ENCODE data around the gene NFASC.

The NFASC gene

DNA sequence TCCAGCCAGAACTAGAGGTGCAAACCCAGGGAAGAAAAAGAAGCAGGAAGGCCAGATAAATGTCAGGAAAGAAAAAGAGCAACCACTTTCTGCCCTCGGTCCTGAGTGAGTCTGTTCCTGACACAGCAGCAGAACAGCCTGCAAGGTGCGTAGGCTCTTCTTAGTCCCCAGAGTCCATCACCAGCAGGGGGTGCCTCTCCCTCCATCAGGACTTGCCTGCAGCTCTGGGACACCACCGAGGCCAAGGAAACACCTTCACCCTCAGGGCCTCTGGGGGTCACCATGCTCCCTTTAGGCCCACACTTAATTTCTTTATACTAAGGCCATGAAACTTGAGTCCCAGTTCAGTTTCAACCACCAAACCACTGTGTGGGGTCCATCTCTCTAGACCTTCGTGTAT is 43.7 kb upstream of the NFASC start:
- Histone ChIP-seq H3K4me3 (ENCODE audit: low read depth, low read length) (no peak overlapping the region), H3K36me3 (ENCODE audit: control insufficient read depth in 2 of 2, insufficient read depth in 1 of 2, low read length in 2 of 2) (no peaks in the 10 kb centered on the region), H3K4me1 (ENCODE audit: control insufficient read depth, insufficient read depth, low read length) (no peaks in the 10 kb centered on the region), H3K9me3 (ENCODE audit: control insufficient read depth, insufficient read depth, low read depth, low read length) (no peaks in the 10 kb centered on the region), H3K27ac (ENCODE audit: extremely low read depth, low read depth, low read length) (no peak overlapping the region)
- ChIA-PET POLR2A (no interaction called here), CTCF (interaction anchor here (0.8 to 15.4 kb wide), 3 partner anchors 17 to 115 kb away, joined by 4 to 181 read pairs (median 9); no protein-coding TSS in a partner anchor)
- TF ChIP-seq, protein P1, sequence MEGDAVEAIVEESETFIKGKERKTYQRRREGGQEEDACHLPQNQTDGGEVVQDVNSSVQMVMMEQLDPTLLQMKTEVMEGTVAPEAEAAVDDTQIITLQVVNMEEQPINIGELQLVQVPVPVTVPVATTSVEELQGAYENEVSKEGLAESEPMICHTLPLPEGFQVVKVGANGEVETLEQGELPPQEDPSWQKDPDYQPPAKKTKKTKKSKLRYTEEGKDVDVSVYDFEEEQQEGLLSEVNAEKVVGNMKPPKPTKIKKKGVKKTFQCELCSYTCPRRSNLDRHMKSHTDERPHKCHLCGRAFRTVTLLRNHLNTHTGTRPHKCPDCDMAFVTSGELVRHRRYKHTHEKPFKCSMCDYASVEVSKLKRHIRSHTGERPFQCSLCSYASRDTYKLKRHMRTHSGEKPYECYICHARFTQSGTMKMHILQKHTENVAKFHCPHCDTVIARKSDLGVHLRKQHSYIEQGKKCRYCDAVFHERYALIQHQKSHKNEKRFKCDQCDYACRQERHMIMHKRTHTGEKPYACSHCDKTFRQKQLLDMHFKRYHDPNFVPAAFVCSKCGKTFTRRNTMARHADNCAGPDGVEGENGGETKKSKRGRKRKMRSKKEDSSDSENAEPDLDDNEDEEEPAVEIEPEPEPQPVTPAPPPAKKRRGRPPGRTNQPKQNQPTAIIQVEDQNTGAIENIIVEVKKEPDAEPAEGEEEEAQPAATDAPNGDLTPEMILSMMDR (tag by site-specific recombination; IDR thresholded peaks at IDR 0.05): peak; percentile 54; the same call in 1 of the 2 replicates
- TF ChIP-seq MZF1 (tag by site-specific recombination; IDR thresholded peaks at IDR 0.05; ENCODE audit: borderline replicate concordance) (no peak), ZNF514 (tag by site-specific recombination; IDR thresholded peaks at IDR 0.05) (no peak), ZNF114 (tag by site-specific recombination; IDR thresholded peaks at IDR 0.05) (no peak), ZNF561 (tag by site-specific recombination; IDR thresholded peaks at IDR 0.05; ENCODE audit: borderline replicate concordance) (no peak), ZNF571 (tag by site-specific recombination; IDR thresholded peaks at IDR 0.05) (no peak), ZNF366 (tag by site-specific recombination; conservative IDR thresholded peaks at IDR 0.05) (no peak)
- TF ChIP-seq, protein P2, sequence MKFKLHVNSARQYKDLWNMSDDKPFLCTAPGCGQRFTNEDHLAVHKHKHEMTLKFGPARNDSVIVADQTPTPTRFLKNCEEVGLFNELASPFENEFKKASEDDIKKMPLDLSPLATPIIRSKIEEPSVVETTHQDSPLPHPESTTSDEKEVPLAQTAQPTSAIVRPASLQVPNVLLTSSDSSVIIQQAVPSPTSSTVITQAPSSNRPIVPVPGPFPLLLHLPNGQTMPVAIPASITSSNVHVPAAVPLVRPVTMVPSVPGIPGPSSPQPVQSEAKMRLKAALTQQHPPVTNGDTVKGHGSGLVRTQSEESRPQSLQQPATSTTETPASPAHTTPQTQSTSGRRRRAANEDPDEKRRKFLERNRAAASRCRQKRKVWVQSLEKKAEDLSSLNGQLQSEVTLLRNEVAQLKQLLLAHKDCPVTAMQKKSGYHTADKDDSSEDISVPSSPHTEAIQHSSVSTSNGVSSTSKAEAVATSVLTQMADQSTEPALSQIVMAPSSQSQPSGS (tag by site-specific recombination; IDR thresholded peaks at IDR 0.05; ENCODE audit: low read depth): no peak

DNA sequence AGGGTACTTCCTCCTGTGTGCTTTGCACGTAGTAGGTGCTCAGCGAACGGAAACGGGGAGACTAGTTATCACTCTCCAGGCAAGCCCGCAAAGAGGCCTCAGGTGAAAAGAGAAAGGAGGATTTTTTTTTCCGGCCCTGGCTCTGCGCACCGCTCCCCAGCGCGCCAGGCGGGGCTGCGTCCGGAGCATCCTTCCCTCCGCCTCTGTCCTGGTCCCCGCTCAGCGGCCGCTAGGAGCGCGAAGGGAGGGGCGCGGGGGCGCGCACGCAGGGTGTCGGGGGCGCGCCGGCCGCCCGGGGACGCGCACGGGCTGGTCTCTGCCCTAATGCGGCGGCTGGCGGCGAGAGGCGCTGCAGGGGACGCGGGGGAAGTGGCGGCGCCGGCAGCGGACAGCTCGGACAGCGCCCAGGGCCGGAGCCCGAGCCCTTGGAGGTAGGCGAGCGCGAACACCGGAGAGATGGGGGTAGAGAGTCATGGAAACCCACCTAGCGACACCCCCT is 42.3 kb upstream of the NFASC start:
- H3K4me3 ChIP-seq (ENCODE audit: low read depth, low read length): peak overlapping the region; percentile 41
- H3K4me1 ChIP-seq (ENCODE audit: control insufficient read depth, insufficient read depth, low read length): no peaks in the 10 kb centered on the region
- H3K27ac ChIP-seq (ENCODE audit: extremely low read depth, low read depth, low read length): no peak overlapping the region
- ChIA-PET CTCF (interaction anchor here (1.2 to 15.4 kb wide), 5 partner anchors 10 to 148 kb away, joined by 3 to 181 read pairs (median 3); no protein-coding TSS in a partner anchor), POLR2A (no interaction called here)
- no peaks in the 10 kb centered on the region for H3K36me3 ChIP-seq (ENCODE audit: control insufficient read depth in 2 of 2, insufficient read depth in 1 of 2, low read length in 2 of 2)
- H3K9me3 ChIP-seq (ENCODE audit: control insufficient read depth, insufficient read depth, low read depth, low read length): no peaks in the 10 kb centered on the region
- TF ChIP-seq ZNF529 (tag by site-specific recombination; IDR thresholded peaks at IDR 0.05; ENCODE audit: insufficient replicate concordance): no peak
- TF ChIP-seq SETDB1 (IDR thresholded peaks at IDR 0.05; ENCODE audit: insufficient read length, low read length): no peak
- TF ChIP-seq, protein P3, sequence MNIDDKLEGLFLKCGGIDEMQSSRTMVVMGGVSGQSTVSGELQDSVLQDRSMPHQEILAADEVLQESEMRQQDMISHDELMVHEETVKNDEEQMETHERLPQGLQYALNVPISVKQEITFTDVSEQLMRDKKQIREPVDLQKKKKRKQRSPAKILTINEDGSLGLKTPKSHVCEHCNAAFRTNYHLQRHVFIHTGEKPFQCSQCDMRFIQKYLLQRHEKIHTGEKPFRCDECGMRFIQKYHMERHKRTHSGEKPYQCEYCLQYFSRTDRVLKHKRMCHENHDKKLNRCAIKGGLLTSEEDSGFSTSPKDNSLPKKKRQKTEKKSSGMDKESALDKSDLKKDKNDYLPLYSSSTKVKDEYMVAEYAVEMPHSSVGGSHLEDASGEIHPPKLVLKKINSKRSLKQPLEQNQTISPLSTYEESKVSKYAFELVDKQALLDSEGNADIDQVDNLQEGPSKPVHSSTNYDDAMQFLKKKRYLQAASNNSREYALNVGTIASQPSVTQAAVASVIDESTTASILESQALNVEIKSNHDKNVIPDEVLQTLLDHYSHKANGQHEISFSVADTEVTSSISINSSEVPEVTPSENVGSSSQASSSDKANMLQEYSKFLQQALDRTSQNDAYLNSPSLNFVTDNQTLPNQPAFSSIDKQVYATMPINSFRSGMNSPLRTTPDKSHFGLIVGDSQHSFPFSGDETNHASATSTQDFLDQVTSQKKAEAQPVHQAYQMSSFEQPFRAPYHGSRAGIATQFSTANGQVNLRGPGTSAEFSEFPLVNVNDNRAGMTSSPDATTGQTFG (tag by site-specific recombination; IDR thresholded peaks at IDR 0.05; ENCODE audit: borderline replicate concordance): no peak
- TF ChIP-seq, protein P4, sequence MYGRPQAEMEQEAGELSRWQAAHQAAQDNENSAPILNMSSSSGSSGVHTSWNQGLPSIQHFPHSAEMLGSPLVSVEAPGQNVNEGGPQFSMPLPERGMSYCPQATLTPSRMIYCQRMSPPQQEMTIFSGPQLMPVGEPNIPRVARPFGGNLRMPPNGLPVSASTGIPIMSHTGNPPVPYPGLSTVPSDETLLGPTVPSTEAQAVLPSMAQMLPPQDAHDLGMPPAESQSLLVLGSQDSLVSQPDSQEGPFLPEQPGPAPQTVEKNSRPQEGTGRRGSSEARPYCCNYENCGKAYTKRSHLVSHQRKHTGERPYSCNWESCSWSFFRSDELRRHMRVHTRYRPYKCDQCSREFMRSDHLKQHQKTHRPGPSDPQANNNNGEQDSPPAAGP (tag by site-specific recombination; IDR thresholded peaks at IDR 0.05): no peak
- no peak for TF ChIP-seq YY1 (tag by site-specific recombination; IDR thresholded peaks at IDR 0.05)
- TF ChIP-seq, protein P5, sequence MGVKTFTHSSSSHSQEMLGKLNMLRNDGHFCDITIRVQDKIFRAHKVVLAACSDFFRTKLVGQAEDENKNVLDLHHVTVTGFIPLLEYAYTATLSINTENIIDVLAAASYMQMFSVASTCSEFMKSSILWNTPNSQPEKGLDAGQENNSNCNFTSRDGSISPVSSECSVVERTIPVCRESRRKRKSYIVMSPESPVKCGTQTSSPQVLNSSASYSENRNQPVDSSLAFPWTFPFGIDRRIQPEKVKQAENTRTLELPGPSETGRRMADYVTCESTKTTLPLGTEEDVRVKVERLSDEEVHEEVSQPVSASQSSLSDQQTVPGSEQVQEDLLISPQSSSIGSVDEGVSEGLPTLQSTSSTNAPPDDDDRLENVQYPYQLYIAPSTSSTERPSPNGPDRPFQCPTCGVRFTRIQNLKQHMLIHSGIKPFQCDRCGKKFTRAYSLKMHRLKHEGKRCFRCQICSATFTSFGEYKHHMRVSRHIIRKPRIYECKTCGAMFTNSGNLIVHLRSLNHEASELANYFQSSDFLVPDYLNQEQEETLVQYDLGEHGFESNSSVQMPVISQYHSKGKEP (tag by site-specific recombination; IDR thresholded peaks at IDR 0.05): no peak
- TF ChIP-seq ZNF585B (tag by site-specific recombination; IDR thresholded peaks at IDR 0.05): no peak
- TF ChIP-seq ZNF433 (tag by site-specific recombination; IDR thresholded peaks at IDR 0.05; ENCODE audit: low read depth): no peak
- TF ChIP-seq, protein P6, sequence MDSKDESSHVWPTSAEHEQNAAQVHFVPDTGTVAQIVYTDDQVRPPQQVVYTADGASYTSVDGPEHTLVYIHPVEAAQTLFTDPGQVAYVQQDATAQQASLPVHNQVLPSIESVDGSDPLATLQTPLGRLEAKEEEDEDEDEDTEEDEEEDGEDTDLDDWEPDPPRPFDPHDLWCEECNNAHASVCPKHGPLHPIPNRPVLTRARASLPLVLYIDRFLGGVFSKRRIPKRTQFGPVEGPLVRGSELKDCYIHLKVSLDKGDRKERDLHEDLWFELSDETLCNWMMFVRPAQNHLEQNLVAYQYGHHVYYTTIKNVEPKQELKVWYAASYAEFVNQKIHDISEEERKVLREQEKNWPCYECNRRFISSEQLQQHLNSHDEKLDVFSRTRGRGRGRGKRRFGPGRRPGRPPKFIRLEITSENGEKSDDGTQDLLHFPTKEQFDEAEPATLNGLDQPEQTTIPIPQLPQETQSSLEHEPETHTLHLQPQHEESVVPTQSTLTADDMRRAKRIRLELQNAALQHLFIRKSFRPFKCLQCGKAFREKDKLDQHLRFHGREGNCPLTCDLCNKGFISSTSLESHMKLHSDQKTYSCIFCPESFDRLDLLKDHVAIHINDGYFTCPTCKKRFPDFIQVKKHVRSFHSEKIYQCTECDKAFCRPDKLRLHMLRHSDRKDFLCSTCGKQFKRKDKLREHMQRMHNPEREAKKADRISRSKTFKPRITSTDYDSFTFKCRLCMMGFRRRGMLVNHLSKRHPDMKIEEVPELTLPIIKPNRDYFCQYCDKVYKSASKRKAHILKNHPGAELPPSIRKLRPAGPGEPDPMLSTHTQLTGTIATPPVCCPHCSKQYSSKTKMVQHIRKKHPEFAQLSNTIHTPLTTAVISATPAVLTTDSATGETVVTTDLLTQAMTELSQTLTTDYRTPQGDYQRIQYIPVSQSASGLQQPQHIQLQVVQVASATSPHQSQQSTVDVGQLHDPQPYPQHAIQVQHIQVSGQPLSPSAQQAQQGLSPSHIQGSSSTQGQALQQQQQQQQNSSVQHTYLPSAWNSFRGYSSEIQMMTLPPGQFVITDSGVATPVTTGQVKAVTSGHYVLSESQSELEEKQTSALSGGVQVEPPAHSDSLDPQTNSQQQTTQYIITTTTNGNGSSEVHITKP (tag by site-specific recombination; IDR thresholded peaks at IDR 0.05): no peak
- TF ChIP-seq, protein P7, sequence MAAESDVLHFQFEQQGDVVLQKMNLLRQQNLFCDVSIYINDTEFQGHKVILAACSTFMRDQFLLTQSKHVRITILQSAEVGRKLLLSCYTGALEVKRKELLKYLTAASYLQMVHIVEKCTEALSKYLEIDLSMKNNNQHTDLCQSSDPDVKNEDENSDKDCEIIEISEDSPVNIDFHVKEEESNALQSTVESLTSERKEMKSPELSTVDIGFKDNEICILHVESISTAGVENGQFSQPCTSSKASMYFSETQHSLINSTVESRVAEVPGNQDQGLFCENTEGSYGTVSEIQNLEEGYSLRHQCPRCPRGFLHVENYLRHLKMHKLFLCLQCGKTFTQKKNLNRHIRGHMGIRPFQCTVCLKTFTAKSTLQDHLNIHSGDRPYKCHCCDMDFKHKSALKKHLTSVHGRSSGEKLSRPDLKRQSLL (tag by site-specific recombination; IDR thresholded peaks at IDR 0.05): no peak
- TF ChIP-seq ZNF596 (tag by site-specific recombination; IDR thresholded peaks at IDR 0.05): no peak
- TF ChIP-seq ZFHX2 (tag by site-specific recombination; conservative IDR thresholded peaks at IDR 0.05): 0 out of 2 replicates have a peak, but pooled peaks have one; percentile 18
- no peak for TF ChIP-seq FEZF1 (tag by site-specific recombination; IDR thresholded peaks at IDR 0.05)
